ENCODE results near the gene NSFL1C.

GRCh38 chr20:1473246-1474220, 6.9 kb upstream of the NSFL1C start:
- TF ChIP-seq CTCF (IDR thresholded peaks at IDR 0.05) (no peak), POLR2A (IDR thresholded peaks at IDR 0.05) (no peak), POLR2AphosphoS5 (IDR thresholded peaks at IDR 0.05) (no peak)
